ENCODE data around the gene HOXA9. TPM values are rescaled to one million over a fixed set of nuclear protein-coding genes. Genes with fewer than 3 reads are reported as not detected.
A peak's percentile ranks its signal among the peaks of the same experiment; 100 is the strongest.

Gene HOXA9
- total and polyA plus RNA-seq, 10 donors: 0.46 to 3.0 (median 0.98) TPM

GRCh38 chr7:27123007-27123476 is 42.3 kb downstream of the HOXA9 start:
- 76 to 84% (median 80%) methylated on average over 14 of the region's 14 CpGs for WGBS, 5 donors
- no peaks in the 10 kb centered on the region for H3K9me3 ChIP-seq
- no peaks in the 10 kb centered on the region for H3K36me3 ChIP-seq
- H3K27ac ChIP-seq: peak overlapping the region in 5 of 8 donors; percentile 7 to 77 (median 53)
- no peak for DNase-seq
- peaks cover 0 to 17% (median 4%) of the 10 kb centered on the region in 6 donors for H3K4me1 ChIP-seq
- H3K27me3 ChIP-seq (replicated peaks in 1 of 7): peaks cover 0 to 5% (median 0%) of the 10 kb centered on the region in 7 donors
- H3K4me3 ChIP-seq: no peak overlapping the region
- TF ChIP-seq CTCF (IDR thresholded peaks at IDR 0.05 in 8 of 11, conservative IDR thresholded peaks at IDR 0.05 in 3 of 11): no peak
- no peak for TF ChIP-seq POLR2A (IDR thresholded peaks at IDR 0.05)
- no peak for TF ChIP-seq POLR2AphosphoS5 (IDR thresholded peaks at IDR 0.05)
- intact Hi-C loops (cut with DNase I; ENCODE audit: low total_unique reads): no loop called here

GRCh38 chr7:27122077-27122910 is 43.0 kb downstream of the HOXA9 start:
- DNase-seq: no peak
- intact Hi-C loops (cut with DNase I; ENCODE audit: low total_unique reads): no loop called here
- 80 to 91% (median 84%) methylated on average over 42 of the region's 42 CpGs for WGBS, 5 donors

GRCh38 chr7:27121684-27122076 is 43.7 kb downstream of the HOXA9 start:
- TF ChIP-seq POLR2A (IDR thresholded peaks at IDR 0.05) (no peak), POLR2AphosphoS5 (IDR thresholded peaks at IDR 0.05) (no peak), CTCF (IDR thresholded peaks at IDR 0.05 in 8 of 11, conservative IDR thresholded peaks at IDR 0.05 in 3 of 11) (no peak)
- H3K27me3 ChIP-seq (replicated peaks in 1 of 7): no peaks in the 10 kb centered on the region
- H3K9me3 ChIP-seq: no peaks in the 10 kb centered on the region
- 73 to 88% (median 84%) methylated on average over 7 of the region's 7 CpGs for WGBS, 5 donors
- H3K4me1 ChIP-seq: peaks cover 0 to 28% (median 8%) of the 10 kb centered on the region in 6 donors
- intact Hi-C loops (cut with DNase I; ENCODE audit: low total_unique reads): no loop called here
- peak overlapping the region in 3 of 8 donors; percentile 45 to 77 (median 57) for H3K27ac ChIP-seq
- peak overlapping the region in 4 of 8 donors; percentile 1 to 52 (median 24) for H3K4me3 ChIP-seq
- no peak for DNase-seq
- H3K36me3 ChIP-seq: no peaks in the 10 kb centered on the region

More at GRCh38 chr7:27122077-27122910, 43.0 kb downstream of the HOXA9 start:
- peak overlapping the region in 4 of 8 donors; percentile 1 to 52 (median 24) for H3K4me3 ChIP-seq
- H3K27ac ChIP-seq: peak overlapping the region in 6 of 8 donors; percentile 7 to 77 (median 49)
- peaks cover 0 to 22% (median 6%) of the 10 kb centered on the region in 6 donors for H3K4me1 ChIP-seq
- TF ChIP-seq POLR2A (IDR thresholded peaks at IDR 0.05): no peak
- peak in 1 of 3 donors; percentile 50 for TF ChIP-seq POLR2AphosphoS5 (IDR thresholded peaks at IDR 0.05)
- no peaks in the 10 kb centered on the region for H3K27me3 ChIP-seq (replicated peaks in 1 of 7)
- H3K9me3 ChIP-seq: no peaks in the 10 kb centered on the region
- H3K36me3 ChIP-seq: no peaks in the 10 kb centered on the region

GRCh38 chr7:27119412-27119911 is 45.9 kb downstream of the HOXA9 start:
- intact Hi-C loops (cut with DNase I; ENCODE audit: low total_unique reads): loop anchor here (10.0 kb wide), 1 partner anchor 365 kb away; no protein-coding TSS in a partner anchor
- peaks cover 0 to 34% (median 12%) of the 10 kb centered on the region in 6 donors for H3K4me1 ChIP-seq
- H3K27ac ChIP-seq: peak overlapping the region in 2 of 8 donors; percentile 85 to 89
- H3K36me3 ChIP-seq: no peaks in the 10 kb centered on the region
- TF ChIP-seq CTCF (IDR thresholded peaks at IDR 0.05 in 8 of 11, conservative IDR thresholded peaks at IDR 0.05 in 3 of 11): no peak
- H3K9me3 ChIP-seq: no peaks in the 10 kb centered on the region
- 31 to 68% (median 57%) methylated on average over 1 of the region's 1 CpG for WGBS, 5 donors
- no peak for DNase-seq
- no peak overlapping the region for H3K4me3 ChIP-seq
- H3K27me3 ChIP-seq (replicated peaks in 1 of 7): no peaks in the 10 kb centered on the region
